GM12891 (cell line): ENCODE results near the gene COL5A2.

ENCODE experiments used
- POLR2A ChIP-seq: IDR thresholded peaks from 2 replicates; pipeline ENCODE4 v1.6.1; 2011; ENCODE audit warnings: low read depth, low read length, control low read depth
- POLR2AphosphoS5 ChIP-seq: IDR thresholded peaks from 2 replicates; pipeline ENCODE4 v1.6.1; 2011; ENCODE audit warnings: low read depth, low read length, control low read depth
- TAF1 ChIP-seq: IDR thresholded peaks from 2 replicates; pipeline ENCODE4 v1.6.1; 2011; ENCODE audit warnings: low read depth, low read length, control low read depth

GRCh38 chr2:189131991-189132390, 47.6 kb downstream of the COL5A2 start:
- TF ChIP-seq POLR2A (no peak), TAF1 (no peak), POLR2AphosphoS5 (no peak)
